Panc1 (cell line): Measurements from ENCODE around the gene EARS2. TPM values are rescaled to one million over a fixed set of nuclear protein-coding genes. Genes with fewer than 3 reads are reported as not detected.

Experiments
- ATAC-seq: fragments of 200-7000 bp; cut with Tn5 transposase; 2 replicates; pipeline ENCODE4 v1.9.1; 2020; ENCODE audit warnings: mild to moderate bottlenecking, moderate library complexity
- BruUV-seq: library from RNA; stranded (reverse); fragments of 400-500 nt; replicated peaks from 2 replicates; lab custom pipeline; 2021; lab: Mats Ljungman, UMichigan
- CTCF ChIA-PET: fragments of 300-600 bp; sonication (Branson Sonifier 250); formaldehyde crosslinking; loops from one replicate; lab custom pipeline; 2022; ENCODE audit warnings: antibody characterized with exemption; lab: Charles Lee
- POLR2A ChIA-PET: fragments of 300-600 bp; sonication (Branson Sonifier 250); formaldehyde crosslinking; loops from one replicate; lab custom pipeline; 2022; ENCODE audit warnings: antibody characterized with exemption; lab: Charles Lee
- DNase-seq: peaks from one replicate; pipeline ENCODE4 v3.0.0-alpha.2; 2010; ENCODE audit warnings: low read depth, low spot score
- H3K27ac ChIP-seq: 2 replicates; pipeline ENCODE4 v1.5.1; 2011; ENCODE audit warnings: mild to moderate bottlenecking, low read length, inconsistent platforms
- H3K27me3 ChIP-seq: fragments of 200-500 bp; sonication (Bioruptor generic); 2 replicates; pipeline ENCODE4 v1.6.0; 2014; ENCODE audit warnings: low read length, inconsistent platforms; ENCODE audit not compliant: control insufficient read depth, insufficient read depth
- H3K36me3 ChIP-seq: fragments of 200-500 bp; sonication (Bioruptor generic); 2 replicates; pipeline ENCODE4 v1.5.1; 2014; ENCODE audit warnings: inconsistent platforms, mild to moderate bottlenecking, low read length, moderate library complexity; ENCODE audit not compliant: control insufficient read depth, insufficient read depth
- H3K4me1 ChIP-seq: 2 replicates; pipeline ENCODE4 v1.5.1; 2011; ENCODE audit warnings: inconsistent platforms, mild to moderate bottlenecking, low read length, moderate library complexity; ENCODE audit not compliant: control insufficient read depth, insufficient read depth
- H3K4me3 ChIP-seq, 2 experiments: 2 replicates each; pipeline ENCODE4 v1.5.1; 2011 to 2012; ENCODE audit warnings: low read depth in 2 of 2, low read length in 2 of 2, mild to moderate bottlenecking in 2 of 2, inconsistent platforms in 1 of 2, moderate library complexity in 1 of 2
- H3K9me3 ChIP-seq: fragments of 200-500 bp; sonication (Bioruptor generic); 2 replicates; pipeline ENCODE4 v1.5.1; 2014; ENCODE audit warnings: low read depth, mild to moderate bottlenecking, inconsistent platforms, low read length, moderate library complexity; ENCODE audit not compliant: control insufficient read depth, insufficient read depth
- CTCF ChIP-seq: fragments of 450-650 bp; IDR thresholded peaks from 2 replicates; pipeline ENCODE4 v1.5.1; 2017; ENCODE audit warnings: mild to moderate bottlenecking
- POLR2AphosphoS5 ChIP-seq: IDR thresholded peaks from 2 replicates; pipeline ENCODE4 v1.6.1; 2012; ENCODE audit warnings: mild to moderate bottlenecking, low read depth, low read length, moderate library complexity
- REST ChIP-seq, 2 experiments: IDR thresholded peaks; 2 replicates each; pipeline ENCODE4 v1.6.1; 2011 to 2012; ENCODE audit warnings: low read depth in 2 of 2, control low read depth in 1 of 2, low read length in 1 of 2, mild to moderate bottlenecking in 1 of 2, moderate library complexity in 1 of 2; ENCODE audit not compliant: insufficient read depth in 1 of 2
- SIN3A ChIP-seq: IDR thresholded peaks from 2 replicates; pipeline ENCODE4 v1.6.1; 2012; ENCODE audit warnings: low read depth, mild to moderate bottlenecking, low read length, moderate library complexity, borderline replicate concordance; ENCODE audit not compliant: insufficient read depth
- TCF7L2 ChIP-seq: IDR thresholded peaks from 2 replicates; pipeline ENCODE4 v1.6.1; 2011; ENCODE audit warnings: mild to moderate bottlenecking, low read depth, low read length, inconsistent platforms
- in situ Hi-C: cut with HindIII; loops from 2 replicates; pipeline ENCODE4 v1.10.0; 2016; ENCODE audit warnings: low sequenced_read_pairs, low pct_unique_long_range_greater_than_20kb
- intact Hi-C: fragments of 100-400 bp; cut with micrococcal nuclease; formaldehyde crosslinking; loops from one replicate; pipeline ENCODE4 v1.10.0; 2022; ENCODE audit not compliant: unreplicated experiment
- total RNA-seq: library from RNA; stranded (reverse); gene quantifications from one replicate; pipeline ENCODE4 v1.2.1, GENCODE V29; 2021; ENCODE audit not compliant: unreplicated experiment

EARS2 gene
- total RNA-seq, 1 experiment from 2014 or later: 31.3 TPM

- intact Hi-C loops (no loop called here), in situ Hi-C loops (no loop called here)
- no peak overlapping the region for H3K27ac ChIP-seq
- H3K27me3 ChIP-seq: no peaks in the 10 kb centered on the region
- POLR2A ChIA-PET: no interaction called here
- H3K4me3 ChIP-seq: no peak overlapping the region
- H3K36me3 ChIP-seq: peaks cover 17% of the 10 kb centered on the region
- TF ChIP-seq POLR2AphosphoS5 (no peak), SIN3A (no peak), TCF7L2 (no peak), CTCF (no peak), REST (IDR thresholded peaks at IDR 0.05; ENCODE audit: insufficient read depth in 1 of 2, low read depth in 2 of 2, low read length in 1 of 2) (no peak)
- BruUV-seq: no TSS peak
- DNase-seq (no peak), ATAC-seq (no peak)
- H3K9me3 ChIP-seq: no peaks in the 10 kb centered on the region
- CTCF ChIA-PET: no interaction called here
- no peaks in the 10 kb centered on the region for H3K4me1 ChIP-seq
Observed at GRCh38 chr16:23528644-23529310, 28.4 kb downstream of the EARS2 start.

GRCh38 chr16:23527961-23528643 lies 29.0 kb downstream of the EARS2 start:
- Histone ChIP-seq H3K4me3 (no peak overlapping the region), H3K4me1 (no peaks in the 10 kb centered on the region), H3K27me3 (no peaks in the 10 kb centered on the region), H3K9me3 (no peaks in the 10 kb centered on the region), H3K36me3 (peaks cover 14% of the 10 kb centered on the region), H3K27ac (no peak overlapping the region)
- CTCF ChIA-PET: no interaction called here
- POLR2A ChIA-PET: no interaction called here
- TF ChIP-seq REST (IDR thresholded peaks at IDR 0.05; ENCODE audit: insufficient read depth in 1 of 2, low read depth in 2 of 2, low read length in 1 of 2) (no peak), CTCF (no peak), TCF7L2 (no peak), POLR2AphosphoS5 (no peak), SIN3A (no peak)
- no peak for ATAC-seq
- BruUV-seq: no TSS peak
- in situ Hi-C loops (no loop called here), intact Hi-C loops (no loop called here)
- DNase-seq: no peak
